SK-N-SH treated with all-trans-retinoic acid at 6 μM for 48 hours (cell line): Measurements from ENCODE around the gene MYO1H.

Source experiments
- ATAC-seq: fragments of 200-7000 bp; cut with Tn5 transposase; 3 replicates; pipeline ENCODE4 v1.9.1; 2020; ENCODE audit warnings: mild to moderate bottlenecking, moderate library complexity
- ARNTL ChIP-seq: fragments of 450-650 bp; formaldehyde crosslinking; IDR thresholded peaks from 2 replicates; pipeline ENCODE4 v1.5.0; 2020; ENCODE audit warnings: low read depth, mild to moderate bottlenecking, moderate library complexity, borderline replicate concordance
- BACH2 ChIP-seq: fragments of 250-450 bp; sonication (Bioruptor Pico); IDR thresholded peaks from 2 replicates; pipeline ENCODE4 v1.9.0; 2021; ENCODE audit warnings: mild to moderate bottlenecking, borderline replicate concordance
- CREB5 ChIP-seq: fragments of 250-450 bp; sonication (Bioruptor Pico); IDR thresholded peaks from 2 replicates; pipeline ENCODE4 v1.5.1; 2020; ENCODE audit warnings: low read depth, mild to moderate bottlenecking, moderate library complexity
- ESRRG ChIP-seq: fragments of 250-450 bp; sonication (Bioruptor Pico); IDR thresholded peaks from 2 replicates; pipeline ENCODE4 v1.6.1; 2021; ENCODE audit warnings: mild to moderate bottlenecking
- GLIS3 ChIP-seq: fragments of 250-450 bp; sonication (Bioruptor Pico); IDR thresholded peaks from 2 replicates; pipeline ENCODE4 v1.5.0; 2020; ENCODE audit warnings: mild to moderate bottlenecking, moderate library complexity
- ISL1 ChIP-seq: fragments of 250-450 bp; sonication (Bioruptor Pico); IDR thresholded peaks from 2 replicates; pipeline ENCODE4 v2.1.2; 2022; ENCODE audit warnings: mild to moderate bottlenecking, moderate library complexity
- RARB ChIP-seq: fragments of 250-450 bp; sonication (Bioruptor Pico); IDR thresholded peaks from 2 replicates; pipeline ENCODE4 v1.8.0; 2021; ENCODE audit warnings: mild to moderate bottlenecking, moderate library complexity
- TCF4 ChIP-seq: fragments of 250-450 bp; sonication (Bioruptor Pico); IDR thresholded peaks from 2 replicates; pipeline ENCODE4 v1.8.0; 2021; ENCODE audit warnings: mild to moderate bottlenecking, moderate library complexity, borderline replicate concordance
- TOX ChIP-seq: fragments of 250-450 bp; sonication (Bioruptor Pico); IDR thresholded peaks from 2 replicates; pipeline ENCODE4 v1.8.0; 2021; ENCODE audit warnings: mild to moderate bottlenecking, moderate library complexity, borderline replicate concordance
- ZC3H10 ChIP-seq: fragments of 250-450 bp; sonication (Bioruptor Pico); IDR thresholded peaks from 2 replicates; pipeline ENCODE4 v1.5.1; 2021; ENCODE audit warnings: mild to moderate bottlenecking, moderate library complexity
- ZFP3 ChIP-seq: fragments of 250-450 bp; sonication (Bioruptor Pico); IDR thresholded peaks from 2 replicates; pipeline ENCODE4 v1.5.0; 2020; ENCODE audit warnings: mild to moderate bottlenecking, moderate library complexity
- ZNF565 ChIP-seq: fragments of 450-650 bp; formaldehyde crosslinking; conservative IDR thresholded peaks from 2 replicates; pipeline ENCODE4 v1.5.0; 2020; ENCODE audit warnings: low read depth, mild to moderate bottlenecking, moderate library complexity
- ZNF70 ChIP-seq: fragments of 450-650 bp; formaldehyde crosslinking; IDR thresholded peaks from 2 replicates; pipeline ENCODE4 v1.5.0; 2020; ENCODE audit warnings: mild to moderate bottlenecking, moderate library complexity
- ZNF8 ChIP-seq: fragments of 450-650 bp; formaldehyde crosslinking; IDR thresholded peaks from 2 replicates; pipeline ENCODE4 v1.5.0; 2020; ENCODE audit warnings: mild to moderate bottlenecking, moderate library complexity
- TF ChIP-seq, protein P1 (sequence below): fragments of 250-450 bp; sonication (Bioruptor Pico); IDR thresholded peaks from 2 replicates; pipeline ENCODE4 v1.8.0; 2020; ENCODE audit warnings: mild to moderate bottlenecking, moderate library complexity, borderline replicate concordance
- TF ChIP-seq, protein P2 (sequence below): fragments of 250-450 bp; sonication (Bioruptor Pico); IDR thresholded peaks from 2 replicates; pipeline ENCODE4 v1.5.1; 2021; ENCODE audit warnings: mild to moderate bottlenecking, moderate library complexity

The MYO1H gene

DNA sequence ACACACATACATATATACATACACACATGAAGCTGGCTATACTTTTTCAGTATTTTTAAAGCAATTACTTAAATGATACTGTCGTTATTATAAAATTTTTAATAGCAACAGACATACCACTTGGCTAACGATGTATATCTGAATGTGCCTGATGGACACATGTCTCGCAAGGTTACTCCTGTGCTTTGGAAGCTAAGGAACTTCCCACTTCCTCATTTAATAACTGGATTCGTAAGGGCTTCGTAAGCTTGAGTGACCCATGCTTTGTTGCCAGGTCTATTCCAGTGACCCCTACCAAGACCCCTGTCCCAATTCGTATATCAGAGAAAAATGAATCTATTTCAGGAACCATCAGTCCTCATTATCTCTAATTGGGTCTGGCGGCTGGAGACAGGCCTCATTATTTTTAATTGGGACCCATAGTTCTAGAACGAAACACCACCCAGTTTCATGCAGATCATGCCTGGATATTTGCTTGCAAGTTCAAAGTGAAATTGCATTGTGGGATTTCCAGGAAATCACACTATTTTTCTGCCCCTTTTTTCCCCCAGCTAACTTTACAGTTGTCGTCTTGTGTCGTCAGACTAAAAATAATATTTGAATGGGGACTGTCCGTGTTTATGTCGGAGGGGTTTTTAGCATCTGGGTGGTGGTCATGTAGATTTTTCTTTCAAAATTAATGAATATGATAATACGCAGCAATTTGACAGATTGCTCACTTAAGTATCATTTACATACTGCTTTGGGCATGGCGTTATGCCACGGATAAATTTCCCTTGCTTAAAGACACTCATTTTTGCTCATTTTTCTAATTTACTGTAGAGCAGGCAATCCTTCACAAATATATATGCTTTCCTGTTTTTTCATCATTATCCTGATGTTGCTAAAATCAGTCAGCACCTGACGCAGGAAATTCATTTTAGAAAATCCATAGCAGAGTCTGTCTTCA, 17.1 kb upstream of the MYO1H start:
- no peak for ATAC-seq
- TF ChIP-seq GLIS3 (CRISPR knock-in tag) = no peak
- no peak for TF ChIP-seq TCF4 (CRISPR knock-in tag)
- TF ChIP-seq, protein P1, sequence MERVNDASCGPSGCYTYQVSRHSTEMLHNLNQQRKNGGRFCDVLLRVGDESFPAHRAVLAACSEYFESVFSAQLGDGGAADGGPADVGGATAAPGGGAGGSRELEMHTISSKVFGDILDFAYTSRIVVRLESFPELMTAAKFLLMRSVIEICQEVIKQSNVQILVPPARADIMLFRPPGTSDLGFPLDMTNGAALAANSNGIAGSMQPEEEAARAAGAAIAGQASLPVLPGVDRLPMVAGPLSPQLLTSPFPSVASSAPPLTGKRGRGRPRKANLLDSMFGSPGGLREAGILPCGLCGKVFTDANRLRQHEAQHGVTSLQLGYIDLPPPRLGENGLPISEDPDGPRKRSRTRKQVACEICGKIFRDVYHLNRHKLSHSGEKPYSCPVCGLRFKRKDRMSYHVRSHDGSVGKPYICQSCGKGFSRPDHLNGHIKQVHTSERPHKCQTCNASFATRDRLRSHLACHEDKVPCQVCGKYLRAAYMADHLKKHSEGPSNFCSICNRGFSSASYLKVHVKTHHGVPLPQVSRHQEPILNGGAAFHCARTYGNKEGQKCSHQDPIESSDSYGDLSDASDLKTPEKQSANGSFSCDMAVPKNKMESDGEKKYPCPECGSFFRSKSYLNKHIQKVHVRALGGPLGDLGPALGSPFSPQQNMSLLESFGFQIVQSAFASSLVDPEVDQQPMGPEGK = no peak
- no peak for TF ChIP-seq ZC3H10 (CRISPR knock-in tag)

DNA sequence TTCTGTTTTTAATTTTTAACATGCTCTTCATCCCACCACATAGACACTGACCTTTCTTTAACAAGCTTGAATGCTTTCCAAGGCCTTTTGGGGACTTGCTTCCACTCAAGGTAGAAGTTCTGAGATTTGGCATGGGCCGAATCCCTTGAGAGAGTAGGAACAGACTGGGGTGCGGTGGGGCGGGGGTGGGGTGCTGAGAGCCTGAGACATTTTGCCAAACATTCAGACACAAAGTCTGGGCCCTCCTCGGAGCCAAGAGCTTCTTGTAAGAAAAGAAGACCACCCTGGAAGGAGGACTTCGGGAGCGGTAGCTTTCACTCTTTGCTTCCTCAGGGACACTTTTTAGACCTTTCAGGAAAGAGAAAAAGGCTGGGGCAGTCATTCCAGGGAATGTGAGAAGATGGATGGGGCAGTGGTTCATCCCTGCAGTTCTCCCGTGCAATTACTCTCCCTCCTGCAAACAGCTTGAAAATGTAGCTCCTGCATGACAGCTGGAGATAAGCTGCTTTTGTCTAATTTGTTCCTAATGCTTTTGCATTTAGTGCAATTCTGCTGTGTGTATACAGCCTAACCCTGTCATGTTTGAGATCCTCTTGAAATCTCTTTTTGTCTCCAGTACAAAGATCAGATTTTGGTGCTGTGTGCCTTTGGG, 16.3 kb upstream of the MYO1H start:
- TF ChIP-seq ZC3H10 (CRISPR knock-in tag) = no peak
- TF ChIP-seq ZNF565 (CRISPR knock-in tag) = no peak
- TF ChIP-seq GLIS3 (CRISPR knock-in tag) = no peak
- TF ChIP-seq, protein P2, sequence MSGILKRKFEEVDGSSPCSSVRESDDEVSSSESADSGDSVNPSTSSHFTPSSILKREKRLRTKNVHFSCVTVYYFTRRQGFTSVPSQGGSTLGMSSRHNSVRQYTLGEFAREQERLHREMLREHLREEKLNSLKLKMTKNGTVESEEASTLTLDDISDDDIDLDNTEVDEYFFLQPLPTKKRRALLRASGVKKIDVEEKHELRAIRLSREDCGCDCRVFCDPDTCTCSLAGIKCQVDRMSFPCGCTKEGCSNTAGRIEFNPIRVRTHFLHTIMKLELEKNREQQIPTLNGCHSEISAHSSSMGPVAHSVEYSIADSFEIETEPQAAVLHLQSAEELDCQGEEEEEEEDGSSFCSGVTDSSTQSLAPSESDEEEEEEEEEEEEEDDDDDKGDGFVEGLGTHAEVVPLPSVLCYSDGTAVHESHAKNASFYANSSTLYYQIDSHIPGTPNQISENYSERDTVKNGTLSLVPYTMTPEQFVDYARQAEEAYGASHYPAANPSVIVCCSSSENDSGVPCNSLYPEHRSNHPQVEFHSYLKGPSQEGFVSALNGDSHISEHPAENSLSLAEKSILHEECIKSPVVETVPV (CRISPR knock-in tag) = no peak
- no peak for TF ChIP-seq TOX (CRISPR knock-in tag)
- no peak for TF ChIP-seq ARNTL (CRISPR knock-in tag)
- no peak for TF ChIP-seq ISL1 (CRISPR knock-in tag)
- no peak for TF ChIP-seq CREB5 (CRISPR knock-in tag)
- TF ChIP-seq ZNF8 (CRISPR knock-in tag) = no peak
- TF ChIP-seq ZFP3 (CRISPR knock-in tag) = no peak
- no peak for TF ChIP-seq ZNF70 (CRISPR knock-in tag)
- ATAC-seq = no peak; the same call in 2 of the 3 replicates

DNA sequence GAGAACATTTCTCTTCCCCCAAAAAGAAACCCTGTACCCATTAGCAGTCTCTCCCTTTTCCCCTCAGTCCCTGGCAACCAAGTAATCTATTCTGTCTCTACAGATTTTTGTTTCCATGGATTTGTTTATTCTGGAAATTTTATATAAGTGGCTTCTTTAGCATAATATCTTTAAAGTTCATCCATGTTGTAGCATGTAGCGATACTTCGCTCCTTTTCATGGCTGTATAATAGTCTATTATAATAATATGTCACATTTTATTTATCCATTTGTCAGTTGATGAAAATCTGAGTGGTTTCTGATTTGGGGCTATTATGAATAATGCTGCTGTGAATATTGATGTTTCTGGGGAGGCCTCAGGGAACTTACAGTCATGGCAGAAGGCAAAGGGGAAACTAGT, 12.8 kb upstream of the MYO1H start:
- ATAC-seq = no peak
- TF ChIP-seq ZNF8 (CRISPR knock-in tag) (no peak), CREB5 (CRISPR knock-in tag) (no peak), ZFP3 (CRISPR knock-in tag) (no peak), ZNF70 (CRISPR knock-in tag) (no peak), ESRRG (CRISPR knock-in tag) (no peak), RARB (CRISPR knock-in tag) (no peak), BACH2 (CRISPR knock-in tag) (no peak), ZNF565 (CRISPR knock-in tag) (no peak), TOX (CRISPR knock-in tag) (no peak)
- TF ChIP-seq, protein P2 (CRISPR knock-in tag) = no peak
- TF ChIP-seq, protein P1 = no peak
